Kidney (tissue), 22 donors: ENCODE data around the gene MGAT4D. TPM values are rescaled to one million over a fixed set of nuclear protein-coding genes. Genes with fewer than 3 reads are reported as not detected.

Experiments
- DNase-seq, 5 donors: peaks; one replicate each; pipeline ENCODE4 v3.0.0-alpha.2; 2013 to 2020
- FAIRE-seq: peaks from 2 replicates; lab custom pipeline; 2012; peaks lifted over from hg19 to GRCh38; lab: Jason Lieb, UNC
- H3K27ac ChIP-seq, 2 donors: one replicate each; pipeline ENCODE4 v1.7.0; 2013; ENCODE audit warnings: low read depth in 2 of 2, low read length in 2 of 2, inconsistent platforms in 1 of 2
- H3K27me3 ChIP-seq: one replicate; pipeline ENCODE4 v1.7.1; 2013; ENCODE audit warnings: low read length, inconsistent platforms; ENCODE audit not compliant: control insufficient read depth, insufficient read depth
- H3K36me3 ChIP-seq, 3 donors: one replicate each; pipeline versions ENCODE4 v1.7.0 to v1.7.1; 2013; ENCODE audit warnings: low read length in 3 of 3, control low read depth in 1 of 3, inconsistent platforms in 1 of 3; ENCODE audit not compliant: insufficient read depth in 3 of 3, control insufficient read depth in 2 of 3
- H3K4me1 ChIP-seq, 3 donors: one replicate each; pipeline versions ENCODE4 v1.7.0 to v1.7.1; 2013; ENCODE audit warnings: low read length in 3 of 3, inconsistent platforms in 1 of 3, low read depth in 1 of 3; ENCODE audit not compliant: control insufficient read depth in 2 of 3, insufficient read depth in 2 of 3
- H3K4me3 ChIP-seq, 3 donors: one replicate each; pipeline versions ENCODE4 v1.7.0 to v1.8.1; 2013; ENCODE audit warnings: low read length in 3 of 3, control low read depth in 1 of 3, inconsistent platforms in 1 of 3
- H3K9ac ChIP-seq, 3 donors: one replicate each; pipeline versions ENCODE4 v1.7.0 to v1.7.1; 2013; ENCODE audit warnings: low read length in 3 of 3, control low read depth in 1 of 3, inconsistent platforms in 1 of 3
- H3K9me3 ChIP-seq, 3 donors: one replicate each; pipeline versions ENCODE4 v1.7.0 to v1.7.1; 2013; ENCODE audit warnings: low read length in 3 of 3, control low read depth in 1 of 3, inconsistent platforms in 1 of 3; ENCODE audit not compliant: control insufficient read depth in 2 of 3, insufficient read depth in 1 of 3
- intact Hi-C: fragments of 100-400 bp; cut with DNase I; formaldehyde crosslinking; loops from one replicate; pipeline ENCODE4 v1.11.1; 2022
- long read RNA-seq, 10 donors: library from polyadenylated mRNA in 1 of 10; unstranded in 1 of 10; transcript quantifications; one replicate each; pipeline ENCODE4 v2.0.0 and lab custom pipeline, GENCODE V29; 2021 to 2026
- polyA plus RNA-seq: library from polyadenylated mRNA; stranded (reverse); fragments of 350-450 nt; fragmentation: Illumina TruSeq; extraction: RNeasy Lipid Tissue Mini Kit (QIAGEN cat#74804); gene quantifications from one replicate; pipeline ENCODE4 v1.2.3, GENCODE V29; 2014; ENCODE audit warnings: low read depth, low replicate concordance; ENCODE audit not compliant: insufficient read depth
- total RNA-seq: library from RNA; stranded (reverse); fragmentation: NEBNext Ultra II Directional; extraction: Animal tissue kit (Norgen Biotek cat#: 25700); gene quantifications from one replicate; pipeline ENCODE4 v1.2.1, GENCODE V29; 2021
- TF ChIP-seq, protein P1 (sequence below): IDR thresholded peaks from 3 replicates; pipeline ENCODE4 v1.5.1; 2012; ENCODE audit warnings: mild to moderate bottlenecking, moderate library complexity, borderline replicate concordance; ENCODE audit not compliant: insufficient read depth; ENCODE audit errors: extremely low read depth
- donor health status: control.
- donor health status: control.
- donor health status: control.
- donor health status: control.
- donor health status: control.
- donor health status: DM: yes; HTN: yes; CAD: no.
- donor health status: Normal renal cell carcinoma (clear cell type).

Gene MGAT4D
- total RNA-seq, result not detected
- not detected for polyA plus RNA-seq
- long read RNA-seq, donor 1, result 0 reads
- long read RNA-seq, donor 2, result 0 reads
- long read RNA-seq, donor 3, result 0 reads
- long read RNA-seq, donor 4, result 0 reads
- long read RNA-seq, donor 5, result 0 reads
- long read RNA-seq, donor 6, result 0 reads
- long read RNA-seq, donor 7, result 0 reads
- long read RNA-seq, donor 8, result 0 reads
- long read RNA-seq, donor 9, result 0 reads
- long read RNA-seq, donor 10, result 0 reads

DNA sequence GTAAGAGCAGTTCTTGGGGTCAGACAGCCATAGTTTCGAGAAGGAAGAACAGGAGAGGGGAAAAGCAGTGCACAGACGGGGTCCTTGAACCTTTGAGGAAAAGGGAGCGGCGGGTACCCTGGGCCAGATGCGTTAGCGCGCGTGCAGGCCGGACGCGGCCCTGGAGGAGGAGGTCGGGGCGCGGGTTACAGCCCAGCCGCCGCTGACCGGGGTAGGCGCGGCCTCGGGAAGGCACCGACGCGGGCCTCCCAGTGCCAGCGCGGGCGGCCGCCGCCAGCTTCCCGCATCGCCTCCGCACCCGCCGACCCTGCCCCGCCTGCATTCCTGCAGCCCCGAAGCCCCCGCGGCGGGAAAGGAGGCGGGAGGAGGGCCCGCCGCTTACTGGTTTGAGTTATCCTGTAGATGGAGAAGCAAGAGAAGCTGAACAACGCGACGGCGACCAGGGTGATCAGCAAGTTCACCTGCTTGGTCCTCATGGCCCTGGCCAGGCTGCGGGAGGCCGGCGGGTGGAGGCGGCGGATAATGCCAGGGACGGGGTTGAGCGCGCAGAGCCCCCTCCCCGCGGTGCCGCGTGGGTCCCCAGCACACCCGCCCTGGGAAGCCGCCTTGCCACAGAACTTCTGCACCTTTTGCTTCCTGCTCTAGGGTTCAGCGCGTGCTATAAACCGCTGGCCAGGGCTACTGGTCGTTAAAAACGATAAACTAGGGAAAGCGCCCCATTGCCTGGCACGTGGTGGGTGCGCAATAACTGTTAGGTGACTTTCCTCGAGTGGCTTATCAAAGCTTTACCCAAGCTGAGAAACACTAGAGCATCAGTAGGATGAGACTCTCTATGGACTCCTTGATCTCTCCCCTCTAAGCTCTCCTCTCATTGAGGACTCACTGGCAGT is at the start of gene MGAT4D:
MGAT4D (minus strand) TSS at position 547 of the 890 bp plus-strand sequence; CDS start at position 476, 71 bp downstream.
- DNase-seq, result peak in 4 of 5 donors; percentile 37 to 47 (median 42)
- TF ChIP-seq, protein P1, sequence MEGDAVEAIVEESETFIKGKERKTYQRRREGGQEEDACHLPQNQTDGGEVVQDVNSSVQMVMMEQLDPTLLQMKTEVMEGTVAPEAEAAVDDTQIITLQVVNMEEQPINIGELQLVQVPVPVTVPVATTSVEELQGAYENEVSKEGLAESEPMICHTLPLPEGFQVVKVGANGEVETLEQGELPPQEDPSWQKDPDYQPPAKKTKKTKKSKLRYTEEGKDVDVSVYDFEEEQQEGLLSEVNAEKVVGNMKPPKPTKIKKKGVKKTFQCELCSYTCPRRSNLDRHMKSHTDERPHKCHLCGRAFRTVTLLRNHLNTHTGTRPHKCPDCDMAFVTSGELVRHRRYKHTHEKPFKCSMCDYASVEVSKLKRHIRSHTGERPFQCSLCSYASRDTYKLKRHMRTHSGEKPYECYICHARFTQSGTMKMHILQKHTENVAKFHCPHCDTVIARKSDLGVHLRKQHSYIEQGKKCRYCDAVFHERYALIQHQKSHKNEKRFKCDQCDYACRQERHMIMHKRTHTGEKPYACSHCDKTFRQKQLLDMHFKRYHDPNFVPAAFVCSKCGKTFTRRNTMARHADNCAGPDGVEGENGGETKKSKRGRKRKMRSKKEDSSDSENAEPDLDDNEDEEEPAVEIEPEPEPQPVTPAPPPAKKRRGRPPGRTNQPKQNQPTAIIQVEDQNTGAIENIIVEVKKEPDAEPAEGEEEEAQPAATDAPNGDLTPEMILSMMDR, result no peak
- Histone ChIP-seq H3K27ac (no peak within 1 kb of the TSS), H3K36me3 (no peaks in the 10 kb centered on the region), H3K4me1 (no peaks in the 10 kb centered on the region), H3K9me3 (no peaks in the 10 kb centered on the region), H3K4me3 (no peak within 1 kb of the TSS), H3K27me3 (peaks cover 14% of the 10 kb centered on the region), H3K9ac (no peak within 1 kb of the TSS)
- FAIRE-seq, result no peak
- intact Hi-C loops, result no loop called here

DNA sequence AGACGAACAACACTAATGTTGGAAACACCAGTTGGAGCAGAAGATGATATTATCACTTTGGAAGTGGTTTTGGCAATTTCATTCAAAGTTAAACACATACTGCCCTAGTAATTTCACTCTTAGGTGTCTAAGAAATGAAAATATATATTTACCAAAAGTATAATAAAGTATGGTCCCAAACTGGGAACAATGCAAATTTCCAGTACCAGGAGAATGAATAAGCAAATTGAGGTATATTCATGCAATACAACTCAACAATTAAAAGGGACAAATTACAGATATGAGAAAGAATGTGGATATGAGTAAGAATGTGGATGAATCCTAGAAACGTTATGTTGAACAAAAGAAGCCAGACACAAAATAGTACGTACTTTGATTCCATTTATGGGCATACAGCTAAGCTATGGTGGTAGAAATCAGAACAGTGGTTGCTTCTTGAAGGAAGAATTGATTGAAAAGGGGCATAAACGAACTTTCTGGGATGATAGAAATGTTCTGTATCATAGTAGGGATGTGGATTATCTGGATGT is 35.9 kb upstream of the MGAT4D start:
- DNase-seq (no peak), FAIRE-seq (no peak)
- Histone ChIP-seq H3K4me3 (no peak overlapping the region), H3K4me1 (no peaks in the 10 kb centered on the region), H3K36me3 (peaks cover 5 to 19% (median 5%) of the 10 kb centered on the region in 3 donors), H3K9ac (no peak overlapping the region), H3K27ac (no peak overlapping the region), H3K27me3 (no peaks in the 10 kb centered on the region), H3K9me3 (no peaks in the 10 kb centered on the region)
- intact Hi-C loops, result no loop called here
- TF ChIP-seq, protein P1, result no peak

DNA sequence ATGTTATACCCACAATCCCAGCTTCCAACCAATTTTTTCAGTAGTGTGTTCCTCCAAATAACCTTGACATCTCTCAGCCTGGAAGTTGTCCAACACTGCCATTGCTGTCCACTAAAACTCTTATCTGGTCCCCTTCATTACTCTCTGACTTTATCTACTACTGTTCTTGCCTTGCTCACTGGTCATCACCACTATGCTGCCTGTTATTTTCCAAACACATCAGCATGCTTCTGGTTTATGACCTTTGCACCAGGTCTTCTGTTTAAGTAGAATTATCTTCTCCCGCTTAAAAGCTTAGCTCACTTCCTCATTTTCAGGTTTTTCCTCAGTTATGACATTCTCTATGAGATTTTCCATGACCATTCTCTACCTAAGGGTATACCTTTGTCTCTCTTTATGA is 31.3 kb upstream of the MGAT4D start:
- no peak overlapping the region for H3K4me3 ChIP-seq
- no peak for FAIRE-seq
- TF ChIP-seq, protein P1, result no peak
- no peaks in the 10 kb centered on the region for H3K9me3 ChIP-seq
- H3K27me3 ChIP-seq, result no peaks in the 10 kb centered on the region
- no peak for DNase-seq
- no peak overlapping the region for H3K9ac ChIP-seq
- H3K27ac ChIP-seq, result no peak overlapping the region
- intact Hi-C loops, result no loop called here
- peaks cover 0 to 6% (median 0%) of the 10 kb centered on the region in 3 donors for H3K4me1 ChIP-seq
- H3K36me3 ChIP-seq, result peaks cover 5 to 6% (median 6%) of the 10 kb centered on the region in 3 donors
